Stimulated activated CD4-positive, alpha-beta T cell treated with anti-CD3 and anti-CD28 coated beads, Interleukin-4, amount 100 ng/mL, for 24 hours (primary cell): ENCODE results near the gene PSMB11.

Experiments
- DNase-seq: peaks from one replicate; pipeline ENCODE4 v3.0.0-alpha.2; 2020

The PSMB11 gene

GRCh38 chr14:23015618-23016017, 26.4 kb upstream of the PSMB11 start:
- DNase-seq, result no peak

DNA sequence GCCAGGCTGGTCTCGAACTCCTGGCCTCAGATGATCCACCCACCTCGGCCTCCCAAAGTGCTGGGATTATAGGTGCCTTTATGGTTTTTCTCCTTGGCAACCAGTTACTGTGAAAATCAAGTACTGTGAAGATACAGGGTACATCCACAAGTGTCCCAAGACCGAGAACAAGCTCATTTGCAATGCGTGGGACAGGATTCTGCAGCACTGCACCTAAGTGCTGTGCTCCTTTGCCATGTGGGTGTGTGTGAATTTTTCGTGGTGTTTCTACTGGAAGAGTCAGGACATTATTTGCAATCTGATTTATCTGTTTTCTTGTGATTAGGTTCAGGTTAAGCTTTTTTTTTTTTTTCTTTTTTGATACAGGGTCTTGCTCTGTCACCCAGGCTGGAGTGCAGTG, 24.9 kb upstream of the PSMB11 start:
- no peak for DNase-seq

- no peak for DNase-seq
These were observed 23.9 kb upstream of the PSMB11 start for GRCh38 chr14:23018107-23018506.

GRCh38 chr14:23020143-23021128, 21.6 kb upstream of the PSMB11 start:
- no peak for DNase-seq

DNA sequence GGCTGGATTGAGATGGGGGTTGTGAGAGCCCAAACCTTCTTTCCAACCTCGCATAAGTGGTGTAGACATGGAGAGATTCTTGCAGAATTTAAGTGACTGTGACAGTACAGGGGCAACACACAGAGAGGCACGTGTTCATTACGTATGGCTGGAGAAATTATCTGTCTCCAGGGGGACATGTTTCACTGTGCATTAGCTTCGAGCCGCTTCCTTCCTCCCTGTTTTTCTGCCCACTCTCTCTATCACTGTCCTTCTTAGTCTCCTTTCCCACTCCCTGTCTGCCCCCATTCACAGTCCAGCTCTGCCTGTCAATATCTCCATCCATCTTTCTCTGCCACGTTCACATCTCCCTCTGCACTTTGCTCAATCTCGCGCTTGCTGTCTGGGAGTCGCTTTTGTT, 20.6 kb upstream of the PSMB11 start:
- no peak for DNase-seq

- no peak for DNase-seq
These were observed 20.0 kb upstream of the PSMB11 start for GRCh38 chr14:23021889-23022442.

GRCh38 chr14:23023022-23023794, 18.8 kb upstream of the PSMB11 start:
- no peak for DNase-seq

- no peak for DNase-seq
These were observed 18.2 kb upstream of the PSMB11 start for GRCh38 chr14:23023795-23024152.

- DNase-seq, result no peak
These were observed 17.4 kb upstream of the PSMB11 start for GRCh38 chr14:23024612-23025075.

DNA sequence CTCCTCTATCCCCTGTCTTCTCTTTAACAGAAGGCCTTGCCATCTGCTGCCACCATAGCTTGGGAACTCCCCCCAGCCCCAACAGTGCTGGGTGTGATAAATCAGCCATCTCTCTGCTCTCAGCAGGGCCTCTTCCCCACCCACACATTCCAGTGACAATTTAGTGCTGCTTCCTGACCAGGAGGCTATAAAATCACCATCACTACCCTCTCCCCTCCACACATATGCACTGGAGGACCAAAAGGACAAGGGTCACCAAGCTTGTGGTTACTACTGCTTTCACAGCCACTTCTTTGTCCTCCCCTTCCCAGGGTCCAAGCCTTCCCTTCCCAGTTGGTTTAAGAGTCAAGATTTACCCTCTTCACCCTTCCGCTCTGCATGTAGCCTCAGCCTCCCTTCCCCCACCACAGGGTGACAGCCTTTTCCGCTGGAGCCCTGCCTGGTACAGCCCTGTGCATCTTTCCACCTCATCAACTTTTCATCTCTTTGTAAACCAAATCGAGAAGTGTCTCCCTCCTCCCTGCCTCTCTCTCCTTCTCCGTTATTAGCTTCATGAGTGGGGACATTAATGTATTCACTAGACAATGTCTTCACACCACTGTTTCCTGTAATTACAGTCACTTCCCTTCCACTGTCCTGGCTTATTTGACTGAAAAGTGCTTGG, 16.7 kb upstream of the PSMB11 start:
- no peak for DNase-seq

- DNase-seq, result no peak
These were observed 13.2 kb upstream of the PSMB11 start for GRCh38 chr14:23028799-23029198.

DNA sequence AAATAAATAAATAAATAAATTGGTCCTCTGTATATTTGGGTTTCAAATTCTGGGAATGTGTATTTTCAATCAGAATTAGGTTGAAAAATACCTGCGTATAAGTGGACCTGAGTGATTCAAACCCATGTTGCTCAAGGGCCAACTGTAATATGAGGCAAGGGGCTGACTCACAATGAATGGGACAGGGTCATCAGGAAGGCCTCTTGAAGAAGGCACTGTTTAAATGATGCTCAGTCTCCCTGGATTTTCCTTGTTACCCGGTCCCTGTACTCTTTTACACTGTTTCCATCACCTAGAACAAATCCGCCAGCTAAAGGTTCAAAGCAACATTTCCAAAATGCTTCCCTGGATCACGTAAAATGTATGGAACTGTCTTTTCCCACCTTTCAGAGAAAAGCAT, 11.1 kb upstream of the PSMB11 start:
- no peak for DNase-seq

- no peak for DNase-seq
These were observed 8.7 kb upstream of the PSMB11 start for GRCh38 chr14:23033251-23033727.

DNA sequence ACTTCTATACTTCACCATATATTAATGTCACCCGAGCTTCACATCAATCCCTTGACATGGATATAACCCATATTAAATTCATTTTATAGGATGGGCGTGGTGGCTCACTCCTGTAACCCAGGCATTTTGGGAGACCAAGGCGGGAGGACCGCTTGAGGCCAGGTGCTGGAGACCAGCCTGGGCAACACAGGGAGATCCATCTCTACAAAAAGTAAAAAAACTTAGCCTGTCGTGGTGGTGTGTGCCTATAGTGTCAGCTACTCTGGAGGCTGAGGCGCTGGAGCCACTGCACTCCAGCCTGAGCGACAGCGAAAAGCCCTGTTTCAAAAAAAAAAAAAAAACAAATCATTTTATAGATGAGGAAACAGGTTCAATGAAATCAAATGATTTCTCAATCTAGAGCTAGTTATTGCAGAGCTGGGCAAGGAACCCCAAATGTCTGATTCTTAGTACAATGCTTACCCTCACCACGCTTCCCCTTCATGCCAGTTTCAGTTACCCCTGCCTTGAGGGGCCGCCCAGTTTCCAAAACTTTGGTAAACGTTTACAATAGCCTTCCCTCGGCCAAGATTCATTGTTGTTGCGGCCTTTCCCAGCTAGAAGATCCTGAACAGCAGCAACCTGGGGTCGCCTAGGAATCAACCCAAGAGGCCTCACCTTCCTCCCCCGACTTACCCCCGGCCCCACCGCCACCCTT, 8.1 kb upstream of the PSMB11 start:
- DNase-seq, result peak; percentile 41

- DNase-seq, result peak; percentile 93
These were observed 7.3 kb upstream of the PSMB11 start, which contains the start of gene PSMB5 for GRCh38 chr14:23034498-23035302. Gene PSMB5, minus strand, starts transcription at chr14:23034900. Its CDS starts 19 bp downstream, at chr14:23034881.

- DNase-seq, result no peak
These were observed 6.5 kb upstream of the PSMB11 start for GRCh38 chr14:23035303-23036144.

GRCh38 chr14:23040100-23040499, 1.9 kb upstream of the PSMB11 start:
- DNase-seq, result no peak

DNA sequence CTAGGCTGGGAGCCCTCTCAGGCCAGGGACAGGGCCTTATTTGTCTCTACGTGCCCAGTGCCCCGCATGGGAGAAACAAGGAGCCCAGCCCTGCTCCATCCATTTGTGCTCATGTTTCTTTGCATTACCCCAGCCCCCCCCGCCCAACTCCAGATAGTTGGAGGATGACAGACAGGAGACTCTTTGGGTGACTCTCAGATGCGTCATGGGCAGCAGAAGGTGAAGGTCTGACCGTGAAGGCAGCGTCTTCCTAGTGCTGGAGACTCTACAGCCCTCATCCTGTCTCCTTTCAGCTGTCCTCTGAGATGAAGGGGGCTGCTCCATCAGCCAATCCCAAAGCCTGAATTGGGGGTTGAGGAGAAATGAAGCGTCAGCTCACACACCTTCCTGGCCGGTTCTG, 283 bp upstream of the PSMB11 start:
- DNase-seq, result no peak

DNA sequence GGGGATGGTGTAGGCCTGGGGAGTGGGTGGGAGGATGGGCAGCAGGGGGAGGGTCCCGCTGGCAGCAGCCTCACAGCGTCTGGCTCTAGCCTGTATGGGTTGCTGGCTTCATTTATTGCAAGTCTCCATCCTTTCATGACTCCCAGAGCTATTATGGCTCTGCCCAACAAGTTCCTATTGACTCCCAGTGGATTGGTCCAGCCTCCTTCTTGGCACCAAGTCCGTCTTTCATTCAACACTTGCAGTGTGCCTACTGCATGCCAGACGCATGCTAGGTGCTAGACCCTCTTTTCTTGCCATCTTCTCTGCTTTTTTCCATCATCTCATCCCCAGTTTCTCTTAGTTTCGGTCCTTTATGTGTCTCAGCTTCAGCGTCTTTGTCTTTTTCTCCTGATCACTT, 1.1 kb downstream of the PSMB11 start:
- DNase-seq, result no peak

DNA sequence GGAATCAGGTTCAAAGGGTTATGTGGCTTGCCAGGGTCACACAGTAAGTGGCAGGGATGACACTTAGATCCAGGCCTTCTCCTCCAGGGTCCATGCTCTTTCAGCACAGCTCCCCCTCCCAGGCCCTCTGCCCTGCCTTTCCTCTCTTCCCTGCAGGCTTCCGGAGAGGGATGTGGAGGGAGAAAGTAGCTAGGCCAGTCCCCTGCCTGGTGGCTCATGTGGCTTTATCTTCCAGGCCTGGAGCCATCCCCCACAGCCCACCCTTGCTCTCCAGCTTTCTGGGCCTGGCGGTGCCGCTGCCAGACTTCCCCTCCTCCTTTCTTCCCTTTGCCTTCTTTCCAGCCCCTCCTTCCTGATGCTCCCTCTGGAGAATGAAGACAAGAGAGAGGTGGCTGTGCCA, 1.7 kb downstream of the PSMB11 start:
- DNase-seq, result no peak
